ENCODE data around the gene ETNK2.
A peak's percentile ranks its signal among the peaks of the same experiment; 100 is the strongest.

ETNK2 gene

DNA sequence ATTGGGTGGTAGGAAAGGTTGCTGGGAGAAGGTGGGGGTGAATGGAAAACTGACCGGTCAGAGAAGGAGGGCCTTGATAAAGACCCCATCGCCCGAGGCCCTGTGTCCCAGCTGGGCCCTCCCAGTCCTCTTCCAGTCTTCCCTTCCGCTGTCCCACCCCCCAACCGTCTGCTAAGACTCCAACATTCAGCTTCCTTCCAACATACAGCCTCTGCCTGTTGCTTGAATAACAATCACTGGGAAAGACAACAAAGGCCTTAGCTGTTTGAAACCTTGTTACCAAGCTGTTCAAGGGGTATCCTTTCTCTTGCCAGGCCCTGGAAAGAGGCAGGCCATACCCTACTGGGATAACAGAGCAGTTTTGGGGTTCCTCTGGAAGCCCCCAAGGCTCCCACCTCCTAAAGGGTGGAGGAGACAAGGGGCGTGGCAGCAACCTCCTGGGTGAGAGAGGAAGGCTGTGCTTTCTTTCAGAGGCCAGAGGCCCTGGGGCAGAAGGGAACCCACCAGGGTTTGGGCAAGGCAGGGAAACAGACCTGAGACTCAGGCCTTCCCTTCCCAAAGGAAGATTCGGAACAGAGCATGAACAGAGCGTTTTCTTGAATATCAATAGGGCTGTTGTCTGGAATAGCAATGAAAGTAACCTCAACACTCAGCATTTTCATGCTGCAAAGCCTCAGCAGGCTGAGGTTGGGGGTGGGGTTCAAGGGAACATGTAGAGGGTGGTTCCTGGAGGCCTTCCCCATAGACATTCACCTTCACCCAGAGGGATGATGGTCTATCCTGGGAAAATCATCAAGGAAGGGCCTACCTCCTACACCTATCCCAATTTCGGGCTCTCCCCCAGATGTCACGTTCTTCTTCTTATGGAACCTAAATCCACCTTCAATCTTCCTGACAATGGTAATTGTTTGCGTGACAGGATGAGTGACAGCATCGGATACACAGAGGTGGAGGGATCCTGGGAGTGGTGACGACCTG, 4.1 kb downstream of the ETNK2 start:
- DNase-seq = no peak

DNA sequence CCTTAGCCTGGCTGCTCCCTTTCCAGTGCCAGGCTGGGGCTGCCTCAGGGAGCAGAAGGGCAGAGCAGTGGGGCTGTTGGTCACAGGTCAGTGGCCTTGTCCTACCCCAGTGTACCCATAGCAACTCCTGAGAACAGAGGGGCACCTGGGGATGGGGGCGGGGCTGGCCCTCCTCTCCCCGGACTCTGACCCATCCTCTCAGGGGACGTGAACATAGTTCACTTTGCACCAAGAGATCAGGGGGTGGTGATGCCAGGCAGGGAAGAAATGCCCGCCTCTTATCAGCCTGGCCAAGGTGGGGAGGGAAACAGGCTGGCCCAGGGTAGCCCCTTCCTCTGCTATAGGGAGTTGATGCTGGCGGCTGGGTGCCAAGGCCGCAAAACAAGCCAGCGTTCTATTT, 4.9 kb downstream of the ETNK2 start:
- DNase-seq = no peak

DNA sequence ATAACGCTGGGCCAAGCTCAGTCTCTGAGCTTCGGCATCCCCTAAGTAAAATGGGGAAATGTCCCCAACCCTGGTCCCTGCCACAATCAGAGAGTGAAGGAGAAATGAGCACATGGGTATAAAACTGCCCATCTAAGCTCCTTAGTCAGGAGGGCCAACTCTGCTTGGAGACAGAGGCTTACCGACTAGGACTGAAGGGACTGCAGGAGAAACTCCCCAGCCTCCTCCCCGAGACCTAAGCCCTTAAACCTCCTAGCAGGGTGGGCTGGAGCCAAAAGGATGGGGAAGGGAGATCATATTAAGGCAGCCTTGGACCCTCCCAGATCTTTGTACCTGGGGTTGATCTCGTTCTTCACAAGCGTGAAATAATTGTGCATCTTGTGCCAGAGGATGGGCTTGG, 5.5 kb downstream of the ETNK2 start:
- no peak for DNase-seq

DNA sequence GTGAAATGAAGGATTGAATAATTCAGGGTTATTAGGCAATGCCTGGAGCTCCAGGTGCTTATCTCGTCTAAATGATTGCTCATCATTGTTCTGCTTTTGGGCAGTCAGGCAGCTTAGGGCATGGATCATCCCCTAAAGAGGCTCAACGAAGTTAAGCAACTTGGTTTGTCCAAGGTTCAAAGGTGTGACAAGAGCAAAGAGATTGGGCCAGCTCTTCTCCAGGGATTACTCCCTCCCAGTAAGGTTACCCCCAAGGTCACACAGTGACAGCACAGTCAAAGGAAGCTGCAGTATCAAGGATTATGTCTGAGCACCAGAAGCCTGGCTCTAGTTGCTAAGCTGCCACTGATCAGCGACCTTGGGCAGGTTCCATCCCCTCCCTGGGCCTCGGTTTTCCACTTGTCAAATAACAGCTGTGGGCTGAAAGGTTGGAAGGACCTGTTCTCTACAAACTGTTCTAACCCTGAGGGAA, 6.8 kb downstream of the ETNK2 start:
- no peak for DNase-seq

DNA sequence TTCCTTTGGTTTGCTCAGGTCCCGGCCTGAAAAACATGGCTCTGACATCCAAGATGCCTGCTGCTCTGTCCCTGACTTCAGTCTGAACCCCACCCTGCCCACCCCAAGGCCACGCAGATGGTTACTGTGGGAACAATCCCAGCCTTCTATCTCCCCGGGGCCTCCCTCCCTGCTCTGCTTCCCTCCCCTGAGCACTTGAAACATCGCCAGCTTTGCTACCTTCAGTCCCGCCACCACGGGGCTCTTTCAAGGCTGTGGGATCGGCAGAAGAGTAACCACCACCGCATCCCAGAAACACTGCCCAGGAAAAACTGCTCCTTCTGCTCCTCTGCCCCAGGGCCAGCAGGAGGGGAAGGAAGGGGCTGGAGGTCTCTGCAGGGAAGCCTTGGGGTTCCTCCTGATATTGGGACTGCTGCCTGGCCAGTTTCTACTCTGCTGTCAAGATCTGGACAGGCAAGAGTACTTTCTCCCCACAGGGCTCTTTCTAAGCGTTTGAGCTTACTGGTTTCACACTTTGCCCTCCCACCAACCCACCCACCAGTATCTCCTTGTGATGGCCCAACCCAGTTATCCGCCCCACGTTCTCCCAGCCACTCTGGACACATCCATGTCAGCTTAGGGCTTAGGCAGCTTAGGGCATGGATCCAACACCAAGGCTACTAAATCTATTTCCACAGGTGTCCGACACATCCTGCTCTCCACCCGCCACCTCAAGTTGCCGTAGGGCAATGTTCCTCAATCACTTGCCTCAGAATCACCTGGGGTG, 8.4 kb downstream of the ETNK2 start:
- no peak for DNase-seq

DNA sequence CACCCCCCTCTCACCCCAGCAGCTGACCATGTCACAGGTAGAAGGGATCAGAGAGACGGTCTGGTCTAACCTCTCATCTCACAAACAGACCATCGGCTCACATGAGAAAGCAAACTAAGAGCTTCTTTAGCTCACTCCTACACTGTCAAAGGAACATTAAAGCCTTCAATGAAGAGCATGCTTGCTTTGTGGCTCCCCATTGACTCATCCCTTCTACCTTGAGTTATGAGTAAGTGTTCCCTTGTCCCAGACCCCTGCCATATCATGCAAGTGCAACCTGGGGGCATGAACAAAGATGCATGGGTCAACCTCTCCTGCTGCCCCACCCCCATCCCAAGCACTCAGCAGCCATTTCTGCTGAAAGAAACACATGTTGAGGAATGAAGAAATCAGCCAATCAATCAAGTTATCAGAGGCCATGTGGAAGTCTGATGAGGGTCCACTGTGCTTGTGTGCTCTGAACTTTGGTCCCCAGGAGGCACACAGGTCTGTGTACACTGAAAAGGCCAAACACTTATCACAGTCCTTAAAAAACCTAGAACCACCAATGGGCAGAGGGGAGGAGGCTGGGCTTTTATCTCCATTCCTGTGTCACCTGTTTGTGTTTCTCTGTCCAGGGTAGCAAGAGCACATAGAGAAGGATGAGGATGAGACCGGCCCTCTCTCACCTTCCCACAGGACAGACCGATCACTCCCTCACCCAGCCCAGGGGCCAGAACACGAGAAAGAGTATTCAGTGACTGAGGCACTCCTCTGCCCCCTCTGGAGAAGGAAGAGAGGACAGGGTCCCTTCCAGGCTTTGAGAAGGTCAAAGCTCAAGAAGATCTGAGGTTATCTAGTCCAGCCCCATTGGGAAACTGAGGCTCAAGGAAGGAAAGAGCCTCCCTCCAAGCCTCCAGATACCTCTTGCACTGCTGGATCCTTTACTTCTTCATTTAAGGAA, 9.5 kb downstream of the ETNK2 start:
- no peak for DNase-seq

DNA sequence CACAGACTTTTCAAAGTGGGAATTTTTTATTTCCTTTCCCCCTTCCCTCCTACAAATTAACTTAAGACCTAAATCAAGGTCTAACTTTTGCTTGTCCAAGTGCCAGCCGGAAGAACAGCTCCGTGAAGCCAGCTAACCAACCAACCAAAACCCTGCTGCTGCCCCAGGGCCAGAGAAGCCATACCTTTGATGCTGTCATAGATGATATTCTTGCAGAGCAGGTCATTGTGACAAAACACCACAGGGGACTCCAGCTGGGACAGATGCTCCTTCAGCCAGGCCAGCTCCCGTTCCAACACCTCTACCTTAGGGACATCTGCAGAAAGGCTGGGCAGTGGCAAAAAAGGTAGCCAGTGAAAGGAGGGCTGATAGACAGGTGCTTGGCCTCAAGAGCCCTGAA, 10.7 kb downstream of the ETNK2 start:
- no peak for DNase-seq

DNA sequence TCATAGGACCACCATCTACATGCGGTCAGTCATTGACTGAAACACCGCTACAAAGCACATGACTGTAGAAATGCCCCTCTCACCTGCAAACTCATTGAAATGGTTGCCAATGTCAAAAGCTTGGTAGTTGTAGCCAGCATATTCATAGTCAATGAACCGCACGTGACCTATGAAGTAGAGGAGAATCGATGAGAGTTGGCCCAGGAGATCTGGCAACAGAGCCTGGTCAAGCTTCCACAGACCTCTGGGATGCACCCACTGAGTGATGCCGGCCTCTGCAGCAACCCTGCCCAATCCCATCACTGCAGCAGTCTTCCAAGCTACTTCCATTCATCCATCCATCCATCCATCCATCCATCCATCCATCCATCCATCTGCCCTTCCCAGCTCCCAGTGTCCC, 11.9 kb downstream of the ETNK2 start:
- DNase-seq = no peak

DNA sequence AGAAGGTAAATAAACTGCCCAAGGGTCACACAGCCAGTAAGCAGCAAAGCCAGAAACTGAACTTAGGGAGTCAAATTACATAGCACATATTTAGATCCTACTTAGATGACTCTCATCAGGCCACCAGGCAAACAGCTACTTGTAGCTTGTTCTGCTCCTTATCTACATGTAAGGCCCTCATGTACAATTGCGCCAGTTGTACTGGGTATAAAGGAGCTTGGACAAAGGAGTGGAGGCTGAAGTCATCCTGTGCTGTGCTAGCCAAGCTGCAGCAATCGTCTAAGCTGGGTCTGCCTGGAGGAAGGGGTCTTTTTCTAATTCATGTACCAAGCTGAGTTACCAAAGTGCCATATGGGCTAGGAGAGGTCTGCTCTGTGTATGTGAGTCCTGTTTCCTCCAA, 12.8 kb downstream of the ETNK2 start:
- no peak for DNase-seq

DNA sequence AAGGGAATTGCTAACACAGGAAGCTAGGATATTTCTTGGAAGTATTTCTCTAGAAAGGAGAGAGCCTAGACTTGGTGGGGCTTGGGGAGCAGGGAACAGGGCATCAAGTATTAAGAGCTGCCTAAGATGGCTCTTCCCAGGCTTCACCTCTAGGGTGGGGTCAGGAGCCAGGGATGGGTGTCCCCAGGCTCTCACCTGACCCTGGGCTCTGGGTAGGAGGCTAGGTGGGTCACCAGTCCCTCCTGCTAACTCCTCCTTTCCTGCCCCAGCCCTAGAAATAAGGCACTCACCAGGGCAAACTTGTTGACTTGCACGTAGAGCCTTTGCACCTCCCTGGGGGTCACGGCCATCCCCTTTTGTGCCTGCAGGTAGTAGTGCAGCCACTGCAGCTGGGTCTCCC, 15.0 kb downstream of the ETNK2 start:
- DNase-seq = no peak

DNA sequence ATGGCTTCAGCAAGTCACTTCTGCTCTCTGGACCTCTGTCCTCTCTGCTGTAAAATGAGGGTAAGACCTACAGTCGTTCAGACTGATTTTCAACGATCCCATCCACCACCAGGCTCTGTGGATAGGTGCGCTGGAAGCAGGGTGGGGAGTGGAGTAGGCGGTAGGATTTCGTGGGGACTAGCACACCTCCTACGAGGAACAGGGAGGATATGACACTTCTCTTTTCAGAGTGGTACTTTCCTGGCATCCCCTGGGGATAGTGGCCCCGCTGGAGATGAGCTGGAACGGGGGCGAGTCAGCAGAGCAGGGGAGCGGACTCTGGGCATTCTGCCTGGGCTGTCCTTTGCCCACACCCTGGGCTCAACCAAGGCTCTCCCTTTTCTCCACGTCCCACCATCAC, 17.7 kb downstream of the ETNK2 start:
- DNase-seq = no peak

DNA sequence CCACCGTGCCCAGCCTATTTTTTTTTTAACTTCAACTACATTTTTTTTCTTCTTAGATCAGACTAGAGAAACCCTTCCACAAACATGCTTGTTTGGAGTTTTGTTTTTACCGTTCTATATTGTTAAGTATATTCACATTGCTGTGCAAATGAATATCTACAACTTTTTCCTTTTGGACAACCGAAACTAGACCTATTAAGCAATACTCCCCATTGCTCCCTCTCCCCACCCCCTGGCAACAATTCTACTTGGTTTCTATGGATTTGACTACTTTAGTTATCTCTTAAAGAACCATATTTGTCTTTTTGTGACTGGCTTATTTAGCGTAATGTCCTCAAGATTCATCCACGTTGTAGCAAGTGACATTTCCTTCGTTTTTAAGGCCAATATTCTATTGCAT, 19.1 kb downstream of the ETNK2 start:
- DNase-seq = no peak

DNA sequence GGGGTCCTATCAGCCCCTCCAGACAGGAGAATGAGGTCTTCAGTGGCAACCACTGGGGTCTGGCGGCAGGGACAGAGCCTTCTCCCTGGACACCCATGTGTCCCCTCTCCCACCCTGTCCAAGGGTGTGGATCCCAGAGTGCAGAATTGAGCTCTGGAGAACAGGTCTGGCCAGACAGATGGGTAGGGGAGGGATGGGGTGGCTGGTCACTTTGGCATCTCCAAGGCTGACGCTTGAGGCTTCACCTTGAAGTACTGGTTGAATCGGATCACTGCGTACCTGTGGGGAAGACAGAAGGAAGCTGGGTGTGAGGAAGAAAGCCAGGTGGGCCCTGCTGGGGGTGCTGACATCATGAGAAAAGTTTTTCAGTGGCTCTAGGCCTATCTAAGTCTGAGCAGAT, 19.9 kb downstream of the ETNK2 start:
- no peak for DNase-seq

DNA sequence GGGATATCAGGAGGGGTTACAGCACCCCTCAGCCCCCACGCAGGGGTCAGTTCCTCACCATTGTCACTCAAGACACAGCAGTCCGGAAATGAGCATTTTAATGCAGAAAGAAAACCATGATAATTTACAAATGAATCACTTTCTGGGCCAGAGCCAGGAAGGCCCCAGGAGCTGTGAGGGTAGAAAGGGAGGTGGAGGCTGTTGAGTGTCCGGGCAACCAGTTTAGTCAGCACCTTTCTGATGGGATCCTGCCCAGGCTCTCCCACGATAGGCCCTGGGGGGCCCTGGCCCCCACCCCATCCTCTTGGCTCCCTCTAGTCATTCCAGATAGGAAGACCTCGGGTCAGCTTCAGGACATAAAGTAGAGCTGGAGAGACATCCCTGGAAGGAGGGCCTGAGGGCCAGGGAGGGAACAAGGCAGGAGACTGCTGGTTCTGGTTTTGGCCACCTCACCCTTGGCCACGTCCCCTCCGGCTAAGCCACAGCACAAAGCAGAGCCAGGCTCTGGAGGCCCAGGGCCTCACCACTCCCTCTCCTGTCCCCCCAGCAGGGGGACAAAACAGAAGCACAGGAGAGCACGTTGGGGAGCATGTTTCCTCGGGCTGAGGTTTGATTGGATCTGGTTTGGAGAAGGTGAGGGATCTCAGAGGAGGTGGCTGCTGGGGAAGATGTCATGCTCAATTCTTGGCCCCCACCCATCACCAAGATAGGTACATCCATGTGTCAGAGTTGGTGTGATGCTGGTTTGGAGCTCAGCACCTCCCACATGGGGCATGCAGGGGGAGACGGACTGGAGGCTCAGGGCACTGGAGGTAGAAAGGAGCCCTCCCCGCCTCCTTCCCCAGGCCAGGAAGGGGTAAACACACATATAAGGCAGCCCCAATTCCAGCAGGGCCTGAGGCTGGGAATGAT, 20.6 kb downstream of the ETNK2 start:
- DNase-seq = no peak

DNA sequence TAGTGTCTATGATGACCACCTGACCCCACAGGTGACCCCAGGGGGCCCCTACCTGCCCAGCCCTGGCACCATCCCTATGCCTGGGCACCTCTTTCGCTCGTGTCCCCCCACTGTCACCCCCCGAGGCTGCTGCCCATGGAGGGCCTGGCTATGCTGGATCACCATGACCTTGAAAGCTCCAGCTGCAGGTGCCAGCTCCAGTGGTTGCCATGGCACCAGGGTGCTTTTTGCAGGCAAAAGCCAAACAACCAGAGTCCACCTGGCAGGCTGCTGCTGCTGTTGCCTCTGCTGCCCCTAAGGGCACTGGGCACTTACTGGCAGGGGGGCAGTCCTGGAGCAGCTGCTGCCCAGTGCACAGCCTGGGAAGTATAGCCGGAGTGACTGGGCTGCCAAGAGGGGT, 21.7 kb downstream of the ETNK2 start:
- no peak for DNase-seq

DNA sequence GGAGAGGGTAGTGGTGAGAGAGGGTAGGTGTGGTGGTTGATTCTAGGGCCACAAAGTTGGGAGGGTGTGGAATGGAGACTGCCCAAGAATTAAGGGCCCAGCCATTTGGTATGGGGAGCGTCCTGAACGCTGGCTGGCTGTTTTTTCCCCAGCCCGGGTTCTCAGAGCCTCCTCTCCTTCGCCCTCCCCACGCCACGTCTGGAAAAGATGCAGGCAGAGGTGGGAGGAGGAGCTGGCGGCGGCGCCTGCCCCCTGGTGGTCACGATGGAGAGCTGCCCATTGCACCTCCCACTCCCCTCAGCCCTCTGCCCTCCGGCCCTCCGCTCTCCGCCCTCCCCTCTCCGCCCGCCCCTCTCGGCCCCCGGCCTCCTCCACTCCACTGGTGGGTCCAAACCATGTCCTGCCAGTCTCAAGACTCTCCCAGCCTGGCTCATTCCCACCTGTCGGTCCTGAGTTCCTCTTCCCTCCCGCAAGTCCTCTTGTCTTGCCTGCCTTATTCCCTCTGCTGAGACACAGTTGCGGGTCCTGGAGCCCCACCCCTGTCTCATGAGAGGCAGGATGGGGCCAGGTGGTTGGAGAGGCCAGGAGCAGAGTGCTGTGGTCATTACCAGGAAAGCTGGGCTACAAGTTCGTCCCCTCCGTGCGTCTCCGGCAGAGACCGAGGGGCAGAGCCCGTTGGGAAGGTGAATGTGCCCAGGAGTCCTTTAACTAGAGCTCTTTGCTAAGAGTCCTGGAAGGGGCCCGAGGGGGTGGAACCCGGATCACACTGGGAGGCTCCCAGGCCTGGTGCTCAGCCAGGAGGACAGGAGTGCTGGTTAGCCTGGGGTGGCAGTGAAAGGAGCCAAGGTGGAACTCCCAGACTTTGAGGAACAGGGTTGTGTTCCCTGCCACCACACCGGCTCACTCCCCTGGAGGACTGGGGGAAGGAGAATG, 22.6 kb downstream of the ETNK2 start:
- DNase-seq = peak; percentile 38 to 64 (median 56)

DNA sequence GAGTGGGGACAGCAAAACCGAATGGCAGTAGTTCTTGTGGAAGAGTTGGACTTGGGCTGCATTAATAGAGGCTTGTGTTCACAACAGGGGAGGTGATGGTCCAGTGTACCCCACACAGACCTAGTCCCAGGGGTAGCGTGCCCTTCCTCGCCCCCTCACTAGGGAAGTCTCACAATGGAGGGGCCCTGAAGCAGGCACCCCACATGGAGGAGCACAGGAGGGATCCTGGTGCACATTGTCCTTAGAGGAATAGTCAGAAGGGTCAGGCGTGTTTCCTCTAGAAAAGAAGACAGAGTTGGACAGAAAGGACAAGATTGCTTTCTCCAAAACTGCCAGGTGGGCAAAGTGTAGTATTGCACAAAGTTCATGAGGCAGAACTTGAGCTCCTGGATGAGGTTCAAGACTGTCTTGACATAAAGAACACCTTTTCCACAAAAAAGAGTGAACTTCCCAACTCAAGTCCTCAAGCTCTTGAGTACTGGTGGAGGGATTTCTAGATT, 23.3 kb downstream of the ETNK2 start:
- no peak for DNase-seq

DNA sequence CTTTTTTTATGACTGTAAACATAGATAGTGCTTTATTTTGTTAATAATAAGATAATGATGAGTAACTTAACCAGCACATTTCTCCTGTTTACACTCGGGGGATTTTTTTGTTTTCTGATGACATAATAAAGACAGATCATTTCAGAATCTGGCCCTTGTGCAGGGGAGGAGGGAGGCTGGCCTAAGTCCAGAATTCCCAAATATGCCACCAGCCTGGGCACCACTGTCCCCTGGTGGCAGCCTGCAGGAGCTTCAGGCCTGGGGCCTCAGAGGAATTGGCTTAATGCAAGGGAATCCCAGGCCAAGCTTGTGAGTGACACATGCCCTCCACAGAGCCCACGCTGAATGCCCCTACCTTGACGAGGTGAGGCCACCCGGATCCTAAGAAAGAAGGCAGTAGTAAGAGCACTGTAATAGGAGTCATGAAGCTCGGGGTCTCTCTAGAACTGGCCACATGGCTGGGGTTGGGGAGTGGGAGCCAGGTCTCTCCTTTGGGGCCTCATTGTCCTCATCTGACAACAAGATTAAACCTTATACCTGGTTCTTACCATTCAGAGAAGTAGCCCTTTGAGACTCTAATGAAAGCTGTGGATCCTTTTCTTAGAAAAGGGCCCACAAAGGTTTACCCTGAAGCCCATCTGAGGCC, 24.1 kb downstream of the ETNK2 start:
- DNase-seq = no peak

DNA sequence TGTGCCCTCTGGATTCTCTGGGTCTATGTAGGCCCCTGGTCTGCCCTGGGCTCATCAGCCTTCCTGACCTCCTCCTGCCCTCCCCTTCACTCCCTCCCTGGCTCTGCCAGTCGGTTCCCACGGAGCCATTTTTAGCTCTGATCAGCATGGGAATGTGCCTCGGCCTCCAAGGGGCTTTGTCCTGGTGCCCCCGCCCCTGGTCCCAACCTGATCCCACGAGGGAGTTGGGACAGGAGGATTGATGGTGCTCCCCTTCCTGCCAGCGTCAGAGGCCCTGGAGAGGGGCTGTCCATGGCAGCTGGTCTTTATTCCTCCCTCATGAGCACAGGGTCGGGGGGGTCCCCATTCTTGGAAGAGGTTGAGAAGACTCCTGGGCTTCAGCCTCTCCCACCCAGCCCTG, 24.9 kb downstream of the ETNK2 start:
- DNase-seq = no peak

DNA sequence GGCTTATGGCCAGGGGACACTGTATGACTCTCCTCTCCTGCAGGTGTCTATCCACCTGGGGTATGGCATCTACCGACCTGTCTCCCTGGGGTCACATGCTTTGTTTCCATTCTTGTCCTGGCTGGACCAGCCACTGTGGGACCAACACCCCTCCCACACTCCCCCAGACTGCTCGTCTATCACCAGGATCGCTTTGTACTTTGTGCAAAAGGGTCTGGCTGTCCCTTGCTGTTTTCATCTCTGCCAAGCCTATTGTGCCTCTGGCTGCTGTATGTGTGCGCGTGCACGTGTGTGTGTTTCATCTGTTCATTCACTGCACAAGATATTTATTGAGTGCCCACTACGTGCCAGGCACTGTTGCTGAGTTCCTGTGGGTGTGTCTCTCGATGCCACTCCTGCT, 25.5 kb downstream of the ETNK2 start:
- no peak for DNase-seq

Data from T-helper 1 cell (primary cell).